HG03097 (cell line): ENCODE results near the gene CEBPB.
A peak's percentile ranks its signal among the peaks of the same experiment; 100 is the strongest.
"Not testable (repeated sequence)": the region's sequence is repeated elsewhere in the genome, so short reads cannot be mapped to it uniquely, and the experiment has no call there.

Source experiments
- ATAC-seq: cut with Tn5 transposase; IDR thresholded peaks from one replicate; pipeline ENCODE4 v1.9.1; 2021; ENCODE audit not compliant: unreplicated experiment, low FRiP score

The CEBPB gene

DNA sequence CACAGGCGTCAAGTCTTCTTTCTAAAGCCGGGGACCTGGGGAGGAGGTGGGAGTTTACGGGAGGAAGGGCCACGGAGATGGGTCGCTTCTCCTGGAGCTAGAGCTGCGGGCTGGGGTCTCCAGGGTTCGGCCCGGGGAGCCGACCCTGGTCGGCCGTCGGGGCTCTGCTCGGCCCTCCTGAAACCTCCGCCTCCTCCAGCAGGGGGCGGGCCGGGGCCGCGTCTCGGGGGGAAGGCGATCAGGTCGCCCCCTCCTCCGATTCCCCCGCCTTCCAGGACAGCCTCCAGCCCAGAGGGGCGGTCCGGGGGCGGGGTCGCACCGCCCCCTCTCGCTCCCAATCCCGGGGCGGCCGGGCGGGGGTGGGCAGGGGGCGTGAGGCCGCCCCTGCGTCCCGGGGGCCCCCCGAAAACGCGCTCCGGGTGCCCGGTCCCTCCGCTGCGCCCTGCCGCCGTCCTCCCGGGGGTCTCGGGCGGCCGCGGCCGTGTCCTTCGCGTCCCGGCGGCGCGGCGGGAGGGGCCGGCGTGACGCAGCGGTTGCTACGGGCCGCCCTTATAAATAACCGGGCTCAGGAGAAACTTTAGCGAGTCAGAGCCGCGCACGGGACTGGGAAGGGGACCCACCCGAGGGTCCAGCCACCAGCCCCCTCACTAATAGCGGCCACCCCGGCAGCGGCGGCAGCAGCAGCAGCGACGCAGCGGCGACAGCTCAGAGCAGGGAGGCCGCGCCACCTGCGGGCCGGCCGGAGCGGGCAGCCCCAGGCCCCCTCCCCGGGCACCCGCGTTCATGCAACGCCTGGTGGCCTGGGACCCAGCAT lies at the start of gene CEBPB:
CEBPB (plus strand) TSS at position 580 of the 814 bp plus-strand sequence; CDS start at position 784, 204 bp downstream.
- no peak for ATAC-seq

- ATAC-seq, result no peak
Observed at GRCh38 chr20:50141018-50141675, 49.5 kb upstream of the CEBPB start.

DNA sequence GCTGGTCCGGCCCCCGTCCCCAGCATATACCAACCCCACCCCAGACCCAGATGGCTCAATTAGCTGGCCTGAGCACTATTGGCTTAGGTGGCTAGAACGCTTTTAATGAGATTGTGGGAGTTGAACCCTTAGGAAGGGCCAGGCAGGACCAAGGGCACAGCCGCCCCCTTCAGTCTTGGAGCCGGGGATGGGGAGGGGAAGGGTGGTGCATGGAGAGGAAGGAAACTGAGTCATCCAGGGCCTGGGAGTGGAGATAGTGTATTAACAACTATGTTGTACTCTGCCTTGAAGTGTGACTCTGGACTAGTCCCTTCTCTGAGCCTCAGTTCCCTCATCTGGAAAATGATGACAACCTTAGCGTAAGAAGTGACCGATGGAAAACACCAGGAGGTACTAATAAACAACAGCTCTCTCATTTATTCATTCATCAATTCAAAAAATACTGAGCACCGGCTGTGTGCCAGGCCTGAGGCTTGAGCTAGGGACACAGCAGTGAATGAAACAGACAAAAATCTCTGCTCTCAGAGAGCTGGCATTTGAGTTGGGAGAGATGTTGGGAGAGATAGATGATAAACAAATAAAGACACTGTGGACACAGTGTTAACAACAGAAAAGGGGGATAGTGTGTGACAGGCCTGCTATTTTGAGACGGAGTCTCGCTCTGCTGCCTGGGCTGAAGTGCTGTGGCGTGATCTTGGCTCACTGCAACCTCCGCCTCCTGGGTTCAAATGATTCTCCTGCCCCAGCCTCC lies 48.6 kb upstream of the CEBPB start:
- ATAC-seq, result no peak

- ATAC-seq, result no peak
Observed at GRCh38 chr20:50142812-50143211, 47.8 kb upstream of the CEBPB start.

DNA sequence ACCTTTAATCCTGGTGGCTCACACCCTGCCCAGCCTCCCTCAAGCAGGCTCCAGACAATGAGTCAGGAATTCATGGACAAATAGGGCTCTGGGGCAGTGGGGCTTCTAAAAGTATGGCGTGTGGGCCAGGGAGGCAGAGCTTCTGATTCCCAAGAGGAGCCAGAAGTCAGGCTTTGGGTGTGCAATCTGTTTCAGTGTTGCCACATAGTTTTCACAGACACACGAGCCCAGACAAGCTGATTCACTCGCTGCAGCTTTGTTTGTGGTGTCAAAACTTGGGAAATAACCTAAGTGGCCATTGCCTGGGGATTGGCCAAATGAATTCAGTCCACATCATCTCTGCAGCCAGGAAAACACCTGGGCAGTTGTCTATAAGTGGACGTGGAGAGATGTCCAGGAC lies 46.3 kb upstream of the CEBPB start:
- ATAC-seq, result no peak

DNA sequence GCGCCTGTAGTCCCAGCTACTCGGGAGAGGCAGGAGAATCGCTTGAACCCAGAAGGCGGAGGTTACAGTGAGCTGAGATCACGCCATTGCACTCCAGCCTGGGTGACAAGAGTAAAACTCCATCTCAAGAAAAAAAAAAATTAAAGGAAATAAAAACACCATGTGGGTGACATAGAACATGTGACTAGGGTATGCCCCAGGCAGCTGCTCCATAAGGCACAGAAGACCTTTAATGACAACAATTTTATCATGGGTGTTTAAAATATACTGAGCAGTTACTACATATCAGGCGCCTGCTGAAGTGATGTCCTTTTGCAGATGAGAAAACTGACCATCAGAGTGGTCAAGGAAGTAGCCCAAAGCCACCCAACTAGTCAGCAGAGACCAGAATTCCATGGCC lies 45.1 kb upstream of the CEBPB start:
- no peak for ATAC-seq

DNA sequence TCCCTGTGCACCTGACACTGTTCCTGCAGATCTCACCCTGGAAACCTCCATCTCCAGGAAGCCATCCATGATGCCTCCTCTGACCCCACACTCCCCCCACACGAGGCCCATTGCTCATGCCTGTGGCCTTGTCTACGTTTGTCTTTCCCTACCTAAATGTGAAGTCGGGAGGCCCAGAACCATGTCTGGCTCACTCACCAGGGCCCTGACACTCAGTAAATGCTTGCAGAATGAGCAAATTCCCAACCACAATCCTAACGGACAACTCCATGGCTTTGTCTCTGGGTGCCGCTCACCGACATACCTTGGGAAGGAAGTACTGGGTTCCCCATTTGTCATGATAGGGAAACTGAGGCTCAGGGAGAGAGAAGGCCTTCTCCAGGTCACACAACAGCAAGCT lies 44.4 kb upstream of the CEBPB start:
- no peak for ATAC-seq

- peak; percentile 44 for ATAC-seq
Observed at GRCh38 chr20:50146732-50147662, 43.6 kb upstream of the CEBPB start.

DNA sequence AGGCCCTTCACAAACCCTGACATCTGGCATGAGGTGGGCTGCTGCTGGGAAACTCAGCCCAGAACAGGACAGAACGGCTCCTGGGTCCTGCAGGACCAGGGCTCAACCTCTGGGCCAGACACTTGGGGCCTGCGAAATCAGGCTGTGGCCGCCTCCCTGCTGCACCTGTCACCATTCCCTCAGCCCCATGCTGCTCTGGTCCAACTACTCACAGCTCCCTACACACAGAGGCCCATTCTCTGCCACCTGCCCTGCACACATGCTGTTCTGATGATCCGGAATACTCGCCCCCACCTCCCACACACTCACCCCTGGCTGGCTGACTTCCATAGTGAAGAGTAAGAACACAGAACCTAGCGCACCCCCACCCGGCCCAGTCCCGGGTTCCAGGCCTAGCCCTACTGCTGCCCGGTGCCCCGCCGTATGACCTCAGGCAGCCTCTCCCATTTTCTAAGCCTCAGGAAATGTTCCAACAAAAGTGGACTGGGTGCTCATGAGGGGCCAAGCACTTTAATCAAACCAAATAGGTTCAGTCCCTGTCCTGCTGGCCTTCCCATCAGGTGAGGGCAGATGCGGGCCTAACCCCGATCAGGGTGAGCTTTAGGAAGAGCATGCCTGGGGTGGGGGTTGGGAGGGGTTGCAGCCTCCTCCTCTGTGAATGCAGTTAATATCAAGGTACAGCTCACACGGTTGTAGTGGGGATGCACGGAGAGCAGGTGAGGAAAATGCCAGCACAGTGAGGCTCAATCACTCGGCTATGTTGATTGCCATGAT lies 41.0 kb upstream of the CEBPB start:
- no peak for ATAC-seq

GRCh38 chr20:50151034-50151743 lies 39.4 kb upstream of the CEBPB start:
- no peak for ATAC-seq

DNA sequence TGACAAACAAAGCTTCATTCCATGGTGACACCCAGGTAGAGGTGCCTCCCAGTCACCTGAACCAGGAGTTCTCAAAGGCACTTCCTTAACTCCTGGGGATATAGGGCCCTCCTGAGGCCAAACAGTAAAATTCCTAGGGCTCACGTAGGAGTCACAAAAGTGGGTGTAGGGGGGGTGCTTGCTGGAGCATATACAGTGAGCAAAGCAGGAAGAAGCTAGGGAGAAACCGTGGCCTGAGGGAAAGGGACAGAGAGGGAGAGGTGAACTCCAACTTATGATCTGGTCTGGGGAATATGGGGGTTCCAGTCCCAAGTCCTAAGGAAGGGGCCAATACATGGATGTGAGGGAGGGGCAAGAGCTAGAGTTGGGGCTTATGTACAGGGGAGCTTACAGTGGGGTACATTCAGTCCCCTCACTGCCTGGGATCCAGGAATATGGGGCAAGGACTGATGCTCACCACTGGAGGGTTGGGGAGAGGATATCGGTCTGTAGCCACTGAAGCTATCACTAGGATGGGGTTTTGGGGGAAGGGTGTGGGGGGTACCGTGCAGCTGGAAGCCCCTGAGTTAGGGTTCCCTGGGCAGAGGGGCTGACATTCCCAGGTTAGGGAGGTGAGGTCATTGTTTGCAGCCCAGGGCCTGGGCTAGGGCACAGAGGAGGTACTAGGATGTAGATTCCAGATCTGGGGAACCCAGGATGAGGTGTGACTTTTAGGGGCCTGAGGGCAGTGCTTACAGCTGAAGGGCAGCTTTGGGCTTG lies 38.1 kb upstream of the CEBPB start:
- ATAC-seq, result no peak

- no peak for ATAC-seq
Observed at GRCh38 chr20:50153153-50153499, 37.5 kb upstream of the CEBPB start.

GRCh38 chr20:50153500-50154377 lies 36.9 kb upstream of the CEBPB start, which contains the start of gene PEDS1:
TSS of gene PEDS1 (minus strand) at chr20:50153723. CDS start at chr20:50153637, 86 bp downstream.
- peak; percentile 92 for ATAC-seq

GRCh38 chr20:50161494-50161893 lies 29.1 kb upstream of the CEBPB start:
- not testable (repeated sequence) for ATAC-seq

DNA sequence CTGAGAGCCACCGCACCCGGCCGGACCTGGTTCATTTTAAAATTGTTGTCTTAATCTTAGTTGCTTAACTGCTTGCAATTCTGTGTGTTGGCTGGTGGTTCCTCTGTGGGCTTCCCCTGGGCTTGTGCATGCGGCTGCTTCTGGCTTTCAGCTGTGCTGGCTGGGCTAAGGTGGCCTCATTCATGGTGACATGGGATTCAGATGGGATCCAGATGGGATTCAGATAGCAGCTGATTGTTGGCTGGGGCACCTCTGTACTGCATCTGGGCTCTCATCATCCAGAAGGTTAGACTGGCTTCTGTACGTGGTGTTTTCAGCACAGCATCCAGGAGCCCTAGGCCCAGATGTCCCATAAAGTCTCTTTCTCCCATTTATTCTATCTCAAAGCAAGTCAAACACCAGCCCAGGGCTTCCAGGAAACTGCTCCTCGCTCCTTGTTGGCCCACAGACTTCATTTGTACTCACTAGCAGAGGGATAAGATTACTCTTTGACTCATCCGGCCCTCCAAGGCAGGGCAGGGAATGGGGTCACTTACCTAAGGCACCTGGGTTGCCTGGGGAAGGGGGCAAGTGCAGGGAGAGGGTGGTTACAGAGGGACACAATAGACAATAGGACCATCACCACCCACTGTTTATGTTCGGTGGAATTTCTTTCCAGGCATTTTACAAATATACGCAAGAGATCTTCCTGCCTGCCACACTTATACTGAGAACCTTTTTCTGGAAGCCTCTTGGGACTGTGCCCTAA lies 26.9 kb upstream of the CEBPB start:
- ATAC-seq, result no peak

GRCh38 chr20:50165684-50166554 lies 24.7 kb upstream of the CEBPB start:
- ATAC-seq, result peak; percentile 84
